ENCODE data around the gene ERO1B. TPM values are rescaled to one million over a fixed set of nuclear protein-coding genes. Genes with fewer than 3 reads are reported as not detected.

Gene ERO1B
- total RNA-seq, 1 experiment from 2014 or later = 6.4 TPM

GRCh38 chr1:236175642-236176336, 106.0 kb downstream of the ERO1B start:
- DNase-seq = no peak
- no peak for TF ChIP-seq CTCF (IDR thresholded peaks at IDR 0.05; ENCODE audit: unreplicated experiment)
- intact Hi-C loops (cut with micrococcal nuclease; ENCODE audit: unreplicated experiment) = no loop called here
- peaks cover 27% of the 10 kb centered on the region for H3K4me1 Mint-ChIP-seq (ENCODE audit: low read depth, unreplicated experiment)
- H3K4me3 Mint-ChIP-seq (ENCODE audit: low read depth, unreplicated experiment) = no peak overlapping the region
- no peaks in the 10 kb centered on the region for H3K27me3 Mint-ChIP-seq (ENCODE audit: unreplicated experiment)
- no peaks in the 10 kb centered on the region for H3K36me3 Mint-ChIP-seq (ENCODE audit: insufficient read depth, unreplicated experiment)
- H3K27ac Mint-ChIP-seq (ENCODE audit: unreplicated experiment) = no peak overlapping the region
- no TSS peak for BruUV-seq (replicated peaks)
- no peaks in the 10 kb centered on the region for H3K9me3 Mint-ChIP-seq (ENCODE audit: low read depth, unreplicated experiment)
- CTCF ChIA-PET = no interaction called here

- Mint-ChIP-seq H3K4me1 (ENCODE audit: low read depth, unreplicated experiment) (peaks cover 41% of the 10 kb centered on the region), H3K9me3 (ENCODE audit: low read depth, unreplicated experiment) (no peaks in the 10 kb centered on the region), H3K27ac (ENCODE audit: unreplicated experiment) (no peak overlapping the region), H3K36me3 (ENCODE audit: insufficient read depth, unreplicated experiment) (peaks cover 5% of the 10 kb centered on the region), H3K27me3 (ENCODE audit: unreplicated experiment) (no peaks in the 10 kb centered on the region), H3K4me3 (ENCODE audit: low read depth, unreplicated experiment) (no peak overlapping the region)
- intact Hi-C loops (cut with micrococcal nuclease; ENCODE audit: unreplicated experiment) = no loop called here
- CTCF ChIA-PET = no interaction called here
- TF ChIP-seq CTCF (IDR thresholded peaks at IDR 0.05; ENCODE audit: unreplicated experiment) = no peak
- DNase-seq = no peak
- no TSS peak for BruUV-seq (replicated peaks)
Measured at GRCh38 chr1:236173174-236173767, 108.5 kb downstream of the ERO1B start.

- Mint-ChIP-seq H3K27me3 (ENCODE audit: unreplicated experiment) (no peaks in the 10 kb centered on the region), H3K4me1 (ENCODE audit: low read depth, unreplicated experiment) (peaks cover 40% of the 10 kb centered on the region), H3K9me3 (ENCODE audit: low read depth, unreplicated experiment) (no peaks in the 10 kb centered on the region), H3K4me3 (ENCODE audit: low read depth, unreplicated experiment) (no peak overlapping the region), H3K36me3 (ENCODE audit: insufficient read depth, unreplicated experiment) (peaks cover 5% of the 10 kb centered on the region), H3K27ac (ENCODE audit: unreplicated experiment) (no peak overlapping the region)
- BruUV-seq (replicated peaks) = no TSS peak
- DNase-seq = no peak
- no peak for TF ChIP-seq CTCF (IDR thresholded peaks at IDR 0.05; ENCODE audit: unreplicated experiment)
- intact Hi-C loops (cut with micrococcal nuclease; ENCODE audit: unreplicated experiment) = no loop called here
- CTCF ChIA-PET = interaction anchor here (0.7 kb wide), 1 partner anchor 396 kb away, joined by 4 read pairs; no protein-coding TSS in a partner anchor
Measured at GRCh38 chr1:236172041-236172579, 109.6 kb downstream of the ERO1B start.

GRCh38 chr1:236168716-236169429, 112.9 kb downstream of the ERO1B start:
- Mint-ChIP-seq H3K36me3 (ENCODE audit: insufficient read depth, unreplicated experiment) (peaks cover 5% of the 10 kb centered on the region), H3K27ac (ENCODE audit: unreplicated experiment) (peak overlapping the region; percentile 64), H3K27me3 (ENCODE audit: unreplicated experiment) (no peaks in the 10 kb centered on the region), H3K4me3 (ENCODE audit: low read depth, unreplicated experiment) (peak overlapping the region; percentile 16), H3K9me3 (ENCODE audit: low read depth, unreplicated experiment) (no peaks in the 10 kb centered on the region), H3K4me1 (ENCODE audit: low read depth, unreplicated experiment) (peaks cover 15% of the 10 kb centered on the region)
- DNase-seq = peak; percentile 79
- BruUV-seq (replicated peaks) = no TSS peak
- CTCF ChIA-PET = no interaction called here
- peak; percentile 47 for TF ChIP-seq CTCF (IDR thresholded peaks at IDR 0.05; ENCODE audit: unreplicated experiment)
- intact Hi-C loops (cut with micrococcal nuclease; ENCODE audit: unreplicated experiment) = loop anchor here (2.0 kb wide), 1 partner anchor 60 kb away; no protein-coding TSS in a partner anchor
